Suprapubic skin (tissue), 3 donors: ENCODE measurements around the gene ZNF786.
"Not testable (repeated sequence)": the region's sequence is repeated elsewhere in the genome, so short reads cannot be mapped to it uniquely, and the experiment has no call there.

Source experiments
- EP300 ChIP-seq: sonication (generic); formaldehyde crosslinking; IDR thresholded peaks from one replicate; pipeline ENCODE4 v1.6.1; 2017; ENCODE audit warnings: antibody characterized with exemption
- POLR2A ChIP-seq, 2 donors: fragments of 450-650 bp; IDR thresholded peaks; one replicate each; pipeline ENCODE4 v1.6.1; 2017; ENCODE audit warnings: antibody characterized with exemption in 2 of 2, mild to moderate bottlenecking in 2 of 2, moderate library complexity in 2 of 2
- TF ChIP-seq, protein P1 (sequence below), 2 donors: fragments of 200-600 bp in 1 of 2; fragments of 450-650 bp in 1 of 2; sonication (generic) in 1 of 2; IDR thresholded peaks; one replicate each; pipeline ENCODE4 v1.5.1; 2016 to 2019; ENCODE audit warnings: antibody characterized with exemption in 2 of 2, mild to moderate bottlenecking in 1 of 2, moderate library complexity in 1 of 2

DNA sequence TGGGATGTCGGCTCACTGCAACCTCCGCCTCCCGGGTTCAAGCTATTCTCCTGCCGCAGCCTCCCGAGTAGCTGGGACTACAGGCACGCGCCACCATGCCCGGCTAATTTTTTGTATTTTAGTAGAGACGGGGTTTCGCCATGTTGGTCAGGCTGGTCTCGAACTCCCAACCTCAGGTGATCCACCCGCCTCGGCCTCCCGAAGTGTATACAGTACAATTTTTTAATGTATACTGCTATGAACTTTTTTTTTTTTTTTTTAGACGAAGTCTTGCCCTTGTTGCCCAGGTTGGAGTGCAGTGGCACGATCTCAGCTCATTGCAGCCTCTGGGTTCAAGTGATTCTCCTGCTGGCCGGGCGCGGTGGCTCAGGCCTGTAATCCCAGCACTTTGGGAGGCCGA is 1.7 kb upstream of the ZNF786 start:
- TF ChIP-seq, protein P1, sequence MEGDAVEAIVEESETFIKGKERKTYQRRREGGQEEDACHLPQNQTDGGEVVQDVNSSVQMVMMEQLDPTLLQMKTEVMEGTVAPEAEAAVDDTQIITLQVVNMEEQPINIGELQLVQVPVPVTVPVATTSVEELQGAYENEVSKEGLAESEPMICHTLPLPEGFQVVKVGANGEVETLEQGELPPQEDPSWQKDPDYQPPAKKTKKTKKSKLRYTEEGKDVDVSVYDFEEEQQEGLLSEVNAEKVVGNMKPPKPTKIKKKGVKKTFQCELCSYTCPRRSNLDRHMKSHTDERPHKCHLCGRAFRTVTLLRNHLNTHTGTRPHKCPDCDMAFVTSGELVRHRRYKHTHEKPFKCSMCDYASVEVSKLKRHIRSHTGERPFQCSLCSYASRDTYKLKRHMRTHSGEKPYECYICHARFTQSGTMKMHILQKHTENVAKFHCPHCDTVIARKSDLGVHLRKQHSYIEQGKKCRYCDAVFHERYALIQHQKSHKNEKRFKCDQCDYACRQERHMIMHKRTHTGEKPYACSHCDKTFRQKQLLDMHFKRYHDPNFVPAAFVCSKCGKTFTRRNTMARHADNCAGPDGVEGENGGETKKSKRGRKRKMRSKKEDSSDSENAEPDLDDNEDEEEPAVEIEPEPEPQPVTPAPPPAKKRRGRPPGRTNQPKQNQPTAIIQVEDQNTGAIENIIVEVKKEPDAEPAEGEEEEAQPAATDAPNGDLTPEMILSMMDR (IDR thresholded peaks at IDR 0.05), result not testable (repeated sequence)
- TF ChIP-seq EP300; POLR2A (IDR thresholded peaks at IDR 0.05): not testable (repeated sequence)
